ENCODE results near the gene MARK3. TPM values are rescaled to one million over a fixed set of nuclear protein-coding genes. Genes with fewer than 3 reads are reported as not detected.
A peak's percentile ranks its signal among the peaks of the same experiment; 100 is the strongest.
"Not testable (repeated sequence)": the region's sequence is repeated elsewhere in the genome, so short reads cannot be mapped to it uniquely, and the experiment has no call there.

MARK3 gene
- total RNA-seq, 2 donors from 2014 or later = 64.3 to 65.7 TPM

GRCh38 chr14:103518422-103519042, 133.3 kb downstream of the MARK3 start:
- intact Hi-C loops (cut with DNase I) = loop anchor here (2.0 to 5.0 kb wide), 2 partner anchors 28 to 34 kb away; no protein-coding TSS in a partner anchor
- peak; percentile 89 for DNase-seq (ENCODE audit: low spot score)

GRCh38 chr14:103519043-103519836, 134.0 kb downstream of the MARK3 start:
- intact Hi-C loops (cut with DNase I) = loop anchor here (2.0 to 5.0 kb wide), 2 partner anchors 28 to 33 kb away; no protein-coding TSS in a partner anchor
- peak; percentile 72 for DNase-seq (ENCODE audit: low spot score)

GRCh38 chr14:103519837-103520212, 134.6 kb downstream of the MARK3 start:
- intact Hi-C loops (cut with DNase I) = loop anchor here (2.0 to 5.0 kb wide), 2 partner anchors 27 to 32 kb away; no protein-coding TSS in a partner anchor
- peak; percentile 84 for DNase-seq (ENCODE audit: low spot score)

GRCh38 chr14:103520269-103520656, 135.0 kb downstream of the MARK3 start:
- intact Hi-C loops (cut with DNase I) = no loop called here
- no peak for DNase-seq (ENCODE audit: low spot score)

GRCh38 chr14:103520657-103521437, 135.6 kb downstream of the MARK3 start:
- intact Hi-C loops (cut with DNase I) = no loop called here
- DNase-seq (ENCODE audit: low spot score) = peak; percentile 93

GRCh38 chr14:103521438-103521950, 136.3 kb downstream of the MARK3 start:
- intact Hi-C loops (cut with DNase I) = no loop called here
- no peak for DNase-seq (ENCODE audit: low spot score)

- intact Hi-C loops (cut with DNase I) = no loop called here
- DNase-seq (ENCODE audit: low spot score) = peak; percentile 86
These were observed 136.8 kb downstream of the MARK3 start for GRCh38 chr14:103521951-103522563.

- intact Hi-C loops (cut with DNase I) = no loop called here
- peak; percentile 91 for DNase-seq (ENCODE audit: low spot score)
These were observed 137.7 kb downstream of the MARK3 start, which contains the start of gene CKB for GRCh38 chr14:103522649-103523574. TSS of gene CKB (minus strand) at chr14:103522830. CDS start at chr14:103522493, 337 bp downstream.

- intact Hi-C loops (cut with DNase I) = no loop called here
- DNase-seq (ENCODE audit: low spot score) = no peak
These were observed 138.3 kb downstream of the MARK3 start for GRCh38 chr14:103523575-103523954.

- no peak for DNase-seq (ENCODE audit: low spot score)
- intact Hi-C loops (cut with DNase I) = no loop called here
These were observed 139.1 kb downstream of the MARK3 start for GRCh38 chr14:103524002-103524935.

GRCh38 chr14:103525430-103526246, 140.4 kb downstream of the MARK3 start:
- intact Hi-C loops (cut with DNase I) = loop anchor here in 1 of 2 donors (5.0 kb wide), 1 partner anchor 1783 kb away; no protein-coding TSS in a partner anchor
- not testable (repeated sequence) for DNase-seq (ENCODE audit: low spot score)

GRCh38 chr14:103526247-103526913, 141.2 kb downstream of the MARK3 start:
- intact Hi-C loops (cut with DNase I) = loop anchor here in 1 of 2 donors (5.0 kb wide), 1 partner anchor 1784 kb away; no protein-coding TSS in a partner anchor
- no peak for DNase-seq (ENCODE audit: low spot score)

GRCh38 chr14:103526914-103527248, 141.7 kb downstream of the MARK3 start:
- DNase-seq (ENCODE audit: low spot score) = no peak
- intact Hi-C loops (cut with DNase I) = loop anchor here in 1 of 2 donors (5.0 kb wide), 1 partner anchor 1785 kb away; no protein-coding TSS in a partner anchor

GRCh38 chr14:103527408-103528145, 142.4 kb downstream of the MARK3 start:
- no peak for DNase-seq (ENCODE audit: low spot score)
- intact Hi-C loops (cut with DNase I) = loop anchor here in 1 of 2 donors (5.0 kb wide), 1 partner anchor 1785 kb away; no protein-coding TSS in a partner anchor

- intact Hi-C loops (cut with DNase I) = loop anchor here in 1 of 2 donors (5.0 kb wide), 1 partner anchor 1786 kb away; no protein-coding TSS in a partner anchor
- no peak for DNase-seq (ENCODE audit: low spot score)
These were observed 143.0 kb downstream of the MARK3 start for GRCh38 chr14:103528146-103528586.
